Liver (tissue), 9 donors: Measurements from ENCODE around the gene PREX1. TPM values are rescaled to one million over a fixed set of nuclear protein-coding genes. Genes with fewer than 3 reads are reported as not detected.
A peak's percentile ranks its signal among the peaks of the same experiment; 100 is the strongest.

Experiments
- DNase-seq: peaks from one replicate; pipeline ENCODE4 v3.0.0-alpha.2; 2017; ENCODE audit warnings: low spot score
- H3K27ac ChIP-seq, 2 donors: one replicate each; pipeline ENCODE4 v1.7.0; 2013; ENCODE audit warnings: inconsistent platforms in 2 of 2, low read length in 2 of 2, control low read depth in 1 of 2, low read depth in 1 of 2, mild to moderate bottlenecking in 1 of 2
- H3K27me3 ChIP-seq, 4 donors: one replicate each; pipeline versions ENCODE4 v1.6.1 to v1.7.0; 2013; ENCODE audit warnings: low read length in 3 of 4, inconsistent platforms in 1 of 4, mild to moderate bottlenecking in 1 of 4, moderate library complexity in 1 of 4; ENCODE audit not compliant: control insufficient read depth in 4 of 4, insufficient read depth in 4 of 4
- H3K36me3 ChIP-seq, 4 donors: one replicate each; pipeline versions ENCODE4 v1.6.1 to v1.7.0; 2013; ENCODE audit warnings: low read length in 3 of 4, mild to moderate bottlenecking in 3 of 4, low read depth in 1 of 4, moderate library complexity in 1 of 4; ENCODE audit not compliant: control insufficient read depth in 4 of 4, insufficient read depth in 3 of 4
- H3K4me1 ChIP-seq, 4 donors: one replicate each; pipeline versions ENCODE4 v1.6.1 to v1.7.0; 2013; ENCODE audit warnings: low read length in 3 of 4, mild to moderate bottlenecking in 3 of 4, moderate library complexity in 1 of 4; ENCODE audit not compliant: control insufficient read depth in 4 of 4, insufficient read depth in 4 of 4
- H3K4me3 ChIP-seq, 3 donors: one replicate each; pipeline versions ENCODE4 v1.6.1 to v1.7.0; 2013; ENCODE audit warnings: low read length in 3 of 3, control low read depth in 1 of 3, low read depth in 1 of 3, mild to moderate bottlenecking in 1 of 3
- H3K9ac ChIP-seq, 2 donors: one replicate each; pipeline ENCODE4 v1.7.0; 2013; ENCODE audit warnings: low read length in 2 of 2, mild to moderate bottlenecking in 2 of 2, moderate library complexity in 2 of 2, control low read depth in 1 of 2, low read depth in 1 of 2
- H3K9me3 ChIP-seq, 4 donors: one replicate each; pipeline versions ENCODE4 v1.6.1 to v1.7.0; 2013; ENCODE audit warnings: low read length in 3 of 4; ENCODE audit not compliant: control insufficient read depth in 4 of 4
- ATF3 ChIP-seq: IDR thresholded peaks from 2 replicates; pipeline ENCODE4 v1.6.1; 2016; ENCODE audit warnings: antibody characterized with exemption
- CTCF ChIP-seq: fragments of 150-350 bp; IDR thresholded peaks from 2 replicates; pipeline ENCODE4 v1.5.1; 2017; ENCODE audit warnings: improper control_type of control experiment, low read depth, low read length; ENCODE audit not compliant: missing input control
- EGR1 ChIP-seq, 2 donors: IDR thresholded peaks; 2 replicates each; pipeline ENCODE4 v1.6.1; 2016 to 2018; ENCODE audit warnings: antibody characterized with exemption in 2 of 2, low read depth in 2 of 2
- FOXA1 ChIP-seq: IDR thresholded peaks from 2 replicates; pipeline ENCODE4 v1.6.1; 2016; ENCODE audit warnings: antibody characterized with exemption
- FOXA2 ChIP-seq: IDR thresholded peaks from 2 replicates; pipeline ENCODE4 v1.6.1; 2016; ENCODE audit warnings: antibody characterized with exemption
- GABPA ChIP-seq, 2 donors: IDR thresholded peaks in 1 of 2; conservative IDR thresholded peaks in 1 of 2; 2 replicates each; pipeline ENCODE4 v1.6.1; 2016; ENCODE audit warnings: antibody characterized with exemption in 2 of 2, mild to moderate bottlenecking in 1 of 2, moderate library complexity in 1 of 2
- HNF4A ChIP-seq, 2 donors: conservative IDR thresholded peaks; 2 replicates each; pipeline ENCODE4 v1.6.1; 2016; ENCODE audit warnings: antibody characterized with exemption in 2 of 2, mild to moderate bottlenecking in 2 of 2
- HNF4G ChIP-seq: IDR thresholded peaks from 2 replicates; pipeline ENCODE4 v1.6.1; 2016; ENCODE audit warnings: antibody characterized with exemption
- JUND ChIP-seq, 2 donors: IDR thresholded peaks; 2 replicates each; pipeline ENCODE4 v1.6.1; 2016; ENCODE audit warnings: antibody characterized with exemption in 2 of 2
- MAX ChIP-seq: IDR thresholded peaks from 2 replicates; pipeline ENCODE4 v1.6.1; 2016; ENCODE audit warnings: antibody characterized with exemption
- NR2F2 ChIP-seq: IDR thresholded peaks from 2 replicates; pipeline ENCODE4 v1.6.1; 2016; ENCODE audit warnings: antibody characterized with exemption
- RAD21 ChIP-seq, 2 donors: IDR thresholded peaks; 2 replicates each; pipeline ENCODE4 v1.6.1; 2016; ENCODE audit warnings: antibody characterized with exemption in 2 of 2, mild to moderate bottlenecking in 2 of 2
- REST ChIP-seq: IDR thresholded peaks from 2 replicates; pipeline ENCODE4 v1.6.1; 2016; ENCODE audit warnings: antibody characterized with exemption, mild to moderate bottlenecking
- RXRA ChIP-seq, 2 donors: IDR thresholded peaks; 2 replicates each; pipeline ENCODE4 v1.6.1; 2017 to 2018; ENCODE audit warnings: antibody characterized with exemption in 2 of 2, mild to moderate bottlenecking in 1 of 2
- SP1 ChIP-seq: IDR thresholded peaks from 2 replicates; pipeline ENCODE4 v1.6.1; 2018; ENCODE audit warnings: antibody characterized with exemption, mild to moderate bottlenecking
- TAF1 ChIP-seq: conservative IDR thresholded peaks from 2 replicates; pipeline ENCODE4 v1.6.1; 2016; ENCODE audit warnings: antibody characterized with exemption, mild to moderate bottlenecking
- YY1 ChIP-seq: IDR thresholded peaks from 2 replicates; pipeline ENCODE4 v1.6.1; 2016; ENCODE audit warnings: antibody characterized with exemption, mild to moderate bottlenecking
- ZBTB33 ChIP-seq: IDR thresholded peaks from 2 replicates; pipeline ENCODE4 v1.6.1; 2016; ENCODE audit warnings: antibody characterized with exemption
- WGBS: extraction: QIAGEN DNeasy Blood & Tissue Kit; methylation state at CpG from one replicate; pipeline ENCODE4 v1.1.7; 2013; 5-methylcytosine and 5-hydroxymethylcytosine counted together
- polyA plus RNA-seq, 2 donors: library from polyadenylated mRNA; stranded (reverse) in 1 of 2; unstranded in 1 of 2; fragments of 200-250 nt in 1 of 2; fragments of >200 nt in 1 of 2; fragmentation: Nextera tagmentation in 1 of 2; extraction: Ambion mirVana in 1 of 2; gene quantifications; one replicate each; pipeline versions ENCODE4 v1.2.1 to v1.2.3, GENCODE V29; 2013 to 2015
- total RNA-seq, 2 donors: library from RNA; depleted of rRNA; stranded (reverse); fragments of >200 nt; gene quantifications; one replicate each; pipeline ENCODE4 v1.2.3, GENCODE V29; 2014
- donor health status: healthy.
- donor health status: healthy.
- donor health status: healthy.
- donor health status: healthy.
- donor health status: healthy.

The PREX1 gene
- total and polyA plus RNA-seq, 4 donors, result 2.2 to 18.0 (median 10.8) TPM

GRCh38 chr20:48760403-48760983 is 67.3 kb downstream of the PREX1 start:
- WGBS, result 63% methylated on average over 8 of the region's 8 CpGs
- H3K27me3 ChIP-seq, result no peaks in the 10 kb centered on the region
- H3K27ac ChIP-seq, result peak overlapping the region; percentile 60 to 76
- DNase-seq, result no peak
- no peak for TF ChIP-seq RXRA (IDR thresholded peaks at IDR 0.05)
- no peak for TF ChIP-seq YY1
- TF ChIP-seq EGR1 (IDR thresholded peaks at IDR 0.05; ENCODE audit: low read depth in 2 of 2), result no peak
- no peak for TF ChIP-seq MAX
- no peak for TF ChIP-seq ATF3
- no peak for TF ChIP-seq REST
- TF ChIP-seq JUND (IDR thresholded peaks at IDR 0.05), result no peak
- no peak for TF ChIP-seq HNF4G
- TF ChIP-seq HNF4A (conservative IDR thresholded peaks at IDR 0.05), result no peak
- no peak for TF ChIP-seq FOXA2
- TF ChIP-seq SP1, result no peak
- no peak for TF ChIP-seq TAF1
- no peak for TF ChIP-seq GABPA (IDR thresholded peaks at IDR 0.05 in 1 of 2, conservative IDR thresholded peaks at IDR 0.05 in 1 of 2)
- no peak for TF ChIP-seq NR2F2
- TF ChIP-seq ZBTB33, result no peak
- TF ChIP-seq FOXA1, result no peak
- no peak for TF ChIP-seq CTCF
- no peak for TF ChIP-seq RAD21 (IDR thresholded peaks at IDR 0.05)
- H3K36me3 ChIP-seq, result no peaks in the 10 kb centered on the region
- H3K9me3 ChIP-seq, result peaks cover 0 to under 1% (median 0%) of the 10 kb centered on the region in 4 donors
- no peak overlapping the region for H3K9ac ChIP-seq
- no peaks in the 10 kb centered on the region for H3K4me1 ChIP-seq
- no peak overlapping the region for H3K4me3 ChIP-seq
